Ovary (tissue), 3 donors: ENCODE results near the gene BORCS5.

ENCODE experiments used
- POLR2A ChIP-seq: fragments of 450-650 bp; IDR thresholded peaks from one replicate; pipeline ENCODE4 v1.6.1; 2017; ENCODE audit warnings: antibody characterized with exemption, mild to moderate bottlenecking, moderate library complexity
- TF ChIP-seq, protein P1 (sequence below), 3 donors: fragments of 450-650 bp in 2 of 3; fragments of 200-600 bp in 1 of 3; IDR thresholded peaks; one replicate each; pipeline versions ENCODE4 v1.5.1 to v1.8.0; 2016 to 2022; ENCODE audit warnings: antibody characterized with exemption in 3 of 3, mild to moderate bottlenecking in 1 of 3
- donor health status: DM: no; HTN: no; CAD: no.

DNA sequence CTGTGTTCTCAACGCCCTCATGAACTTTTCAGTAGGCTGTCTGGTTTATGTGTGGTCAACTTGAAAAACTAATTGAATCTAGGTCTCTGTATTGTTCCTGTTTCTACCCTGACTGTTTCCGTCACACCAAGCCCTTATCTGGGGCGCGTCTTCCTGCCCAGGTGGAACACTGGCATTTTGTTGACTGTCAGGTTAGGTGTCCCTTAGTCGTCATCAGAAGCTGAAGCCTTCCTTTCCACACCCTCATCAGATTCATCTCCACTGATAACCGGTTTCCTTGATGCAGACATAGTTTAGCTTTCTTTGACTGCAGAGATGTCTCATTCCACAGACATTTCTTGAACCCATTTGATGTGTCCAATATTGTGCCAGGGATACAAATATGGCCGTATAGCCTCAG is 109.3 kb downstream of the BORCS5 start:
- TF ChIP-seq, protein P1, sequence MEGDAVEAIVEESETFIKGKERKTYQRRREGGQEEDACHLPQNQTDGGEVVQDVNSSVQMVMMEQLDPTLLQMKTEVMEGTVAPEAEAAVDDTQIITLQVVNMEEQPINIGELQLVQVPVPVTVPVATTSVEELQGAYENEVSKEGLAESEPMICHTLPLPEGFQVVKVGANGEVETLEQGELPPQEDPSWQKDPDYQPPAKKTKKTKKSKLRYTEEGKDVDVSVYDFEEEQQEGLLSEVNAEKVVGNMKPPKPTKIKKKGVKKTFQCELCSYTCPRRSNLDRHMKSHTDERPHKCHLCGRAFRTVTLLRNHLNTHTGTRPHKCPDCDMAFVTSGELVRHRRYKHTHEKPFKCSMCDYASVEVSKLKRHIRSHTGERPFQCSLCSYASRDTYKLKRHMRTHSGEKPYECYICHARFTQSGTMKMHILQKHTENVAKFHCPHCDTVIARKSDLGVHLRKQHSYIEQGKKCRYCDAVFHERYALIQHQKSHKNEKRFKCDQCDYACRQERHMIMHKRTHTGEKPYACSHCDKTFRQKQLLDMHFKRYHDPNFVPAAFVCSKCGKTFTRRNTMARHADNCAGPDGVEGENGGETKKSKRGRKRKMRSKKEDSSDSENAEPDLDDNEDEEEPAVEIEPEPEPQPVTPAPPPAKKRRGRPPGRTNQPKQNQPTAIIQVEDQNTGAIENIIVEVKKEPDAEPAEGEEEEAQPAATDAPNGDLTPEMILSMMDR (IDR thresholded peaks at IDR 0.05): no peak
- no peak for TF ChIP-seq POLR2A
